Mesothelial cell of epicardium (in vitro differentiated cells): ENCODE data around the gene PLEKHN1. TPM values are rescaled to one million over a fixed set of nuclear protein-coding genes. Genes with fewer than 3 reads are reported as not detected.

ENCODE experiments used
- DNase-seq, 2 experiments: peaks; one replicate each; pipeline ENCODE4 v3.0.0; 2021; ENCODE audit warnings: low spot score in 2 of 2; ENCODE audit not compliant: unreplicated experiment in 2 of 2
- H3K27ac Mint-ChIP-seq: 2 replicates; pipeline ENCODE4 v1.8.0; 2021; ENCODE audit warnings: mixed read lengths
- H3K27me3 Mint-ChIP-seq: 2 replicates; pipeline ENCODE4 v1.8.0; 2021; ENCODE audit warnings: low read depth, mixed read lengths
- H3K36me3 Mint-ChIP-seq: 2 replicates; pipeline ENCODE4 v1.8.0; 2021; ENCODE audit warnings: mixed read lengths
- H3K4me1 Mint-ChIP-seq: 2 replicates; pipeline ENCODE4 v1.8.0; 2021; ENCODE audit warnings: mixed read lengths
- H3K4me3 Mint-ChIP-seq: 2 replicates; pipeline ENCODE4 v1.8.0; 2021; ENCODE audit warnings: mild to moderate bottlenecking, moderate library complexity, mixed read lengths
- H3K9me3 Mint-ChIP-seq: 2 replicates; pipeline ENCODE4 v1.8.0; 2021; ENCODE audit warnings: mixed read lengths
- CTCF ChIP-seq: fragments of 200-600 bp; sonication (generic); IDR thresholded peaks from one replicate; pipeline ENCODE4 v1.5.0; 2021; ENCODE audit warnings: antibody characterized with exemption; ENCODE audit not compliant: unreplicated experiment
- total RNA-seq: library from RNA; stranded (reverse); gene quantifications from 3 replicates; pipeline ENCODE4 v1.2.1, GENCODE V29; 2021

Gene PLEKHN1
- 33.6 to 36.0 TPM (median 34.4 TPM) in 3 replicates for total RNA-seq

DNA sequence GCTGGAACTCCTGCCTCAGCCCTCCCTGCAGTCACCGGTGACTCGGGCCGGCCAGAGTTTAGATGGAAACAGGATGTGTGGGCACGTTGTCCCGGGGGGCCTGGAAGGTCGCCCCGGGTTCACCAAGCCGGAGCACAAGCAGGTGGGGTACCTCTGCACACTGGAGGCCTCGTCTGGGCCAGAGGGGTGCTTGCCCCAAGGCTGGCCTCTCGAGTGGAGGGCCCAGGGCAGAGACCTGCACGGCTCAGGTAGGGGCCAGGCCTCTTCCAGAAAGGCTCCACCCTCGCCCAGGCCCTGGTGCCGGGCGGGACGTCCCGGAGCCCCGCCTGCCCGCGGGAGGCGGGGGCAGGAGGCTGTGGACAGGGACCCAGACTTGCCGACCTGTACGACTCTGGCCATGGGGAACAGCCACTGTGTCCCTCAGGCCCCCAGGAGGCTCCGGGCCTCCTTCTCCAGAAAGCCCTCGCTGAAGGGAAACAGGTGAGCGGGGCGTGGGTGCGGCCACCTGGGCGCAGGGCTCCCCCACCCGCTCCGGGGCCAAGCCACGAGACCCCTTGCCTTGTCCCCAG lies at the start of gene PLEKHN1:
Gene PLEKHN1, plus strand, starts transcription at position 348 of the 569 bp plus-strand sequence. Its CDS starts 50 bp downstream, at position 398.
- H3K4me1 Mint-ChIP-seq: peaks cover 3% of the 10 kb centered on the region

DNA sequence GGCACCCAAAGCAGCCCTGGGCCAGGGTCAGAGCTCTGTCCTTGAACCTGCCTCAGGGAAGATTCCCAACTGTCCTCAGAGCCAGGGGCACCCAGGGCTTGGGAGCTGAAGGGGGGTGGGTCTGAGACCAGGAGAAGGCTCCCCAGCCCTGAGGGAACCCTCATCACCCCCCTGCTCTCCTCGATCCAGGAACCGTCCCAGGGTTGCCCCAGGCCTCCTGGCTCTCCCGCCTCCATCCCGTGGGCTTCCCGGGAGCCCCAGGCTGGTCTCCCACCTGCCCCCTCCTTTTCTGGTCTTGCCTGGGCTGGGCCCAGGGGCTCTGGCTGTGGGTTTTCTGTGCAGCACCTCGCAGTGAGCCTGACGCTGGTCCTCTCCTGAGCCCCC lies 49.2 kb upstream of the PLEKHN1 start:
- no peaks in the 10 kb centered on the region for H3K36me3 Mint-ChIP-seq
- peak overlapping the region; percentile 9 for H3K4me3 Mint-ChIP-seq
- peaks cover 80% of the 10 kb centered on the region for H3K4me1 Mint-ChIP-seq
- peak; percentile 32 to 59 for DNase-seq
- TF ChIP-seq CTCF: no peak
- H3K9me3 Mint-ChIP-seq: no peaks in the 10 kb centered on the region
- H3K27ac Mint-ChIP-seq: peak overlapping the region; percentile 91
- peaks cover 10% of the 10 kb centered on the region for H3K27me3 Mint-ChIP-seq

More for the DNA sequence above, at the start of gene PLEKHN1:
- Mint-ChIP-seq H3K9me3 (no peaks in the 10 kb centered on the region), H3K27me3 (peaks cover 17% of the 10 kb centered on the region), H3K27ac (no peak within 1 kb of the TSS), H3K36me3 (peaks cover 2% of the 10 kb centered on the region), H3K4me3 (peak within 1 kb of the TSS; percentile 69)
- no peak for DNase-seq
- TF ChIP-seq CTCF: no peak

DNA sequence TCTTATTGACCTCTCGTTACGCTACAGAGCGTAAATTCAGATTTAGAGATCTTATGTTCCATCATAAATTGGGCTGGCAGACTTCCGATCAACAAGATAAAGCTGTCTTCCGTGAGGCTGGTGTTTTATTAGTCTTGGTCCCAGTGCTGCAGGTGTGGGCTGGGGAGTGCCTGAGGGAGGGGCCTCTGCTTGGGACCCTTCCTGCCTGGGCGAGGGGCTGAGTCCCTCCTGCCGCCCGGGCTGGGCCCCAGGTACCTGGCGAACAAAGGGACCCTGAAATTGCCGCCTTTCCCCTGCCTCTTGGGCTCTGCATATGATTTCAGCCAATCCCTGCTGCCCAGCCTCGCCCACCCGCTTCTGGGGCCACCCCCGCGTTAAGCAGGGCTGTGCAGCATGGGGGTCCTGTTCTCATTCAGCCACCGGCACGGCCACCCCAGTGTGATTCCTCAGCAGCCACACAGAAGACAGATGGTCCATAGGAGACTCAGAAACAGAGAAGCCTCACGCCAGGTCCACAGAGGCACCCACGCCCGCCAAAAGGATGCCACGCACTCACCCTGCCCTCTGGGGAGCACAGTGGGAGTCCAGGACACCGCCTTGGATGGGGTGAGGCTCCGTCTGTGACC lies 48.7 kb upstream of the PLEKHN1 start:
- peak in 1 of 2 experiments; percentile 42 for DNase-seq
- Mint-ChIP-seq H3K36me3 (no peaks in the 10 kb centered on the region), H3K9me3 (no peaks in the 10 kb centered on the region), H3K27me3 (peaks cover 7% of the 10 kb centered on the region), H3K4me1 (peaks cover 81% of the 10 kb centered on the region), H3K4me3 (peak overlapping the region; percentile 9), H3K27ac (peak overlapping the region; percentile 91)
- no peak for TF ChIP-seq CTCF

GRCh38 chr1:918353-918752 lies 47.9 kb upstream of the PLEKHN1 start:
- peaks cover 83% of the 10 kb centered on the region for H3K4me1 Mint-ChIP-seq
- H3K36me3 Mint-ChIP-seq: no peaks in the 10 kb centered on the region
- no peak overlapping the region for H3K4me3 Mint-ChIP-seq
- no peaks in the 10 kb centered on the region for H3K9me3 Mint-ChIP-seq
- no peak for DNase-seq
- TF ChIP-seq CTCF: no peak
- H3K27me3 Mint-ChIP-seq: peaks cover 4% of the 10 kb centered on the region
- H3K27ac Mint-ChIP-seq: peak overlapping the region; percentile 73

GRCh38 chr1:918843-919242 lies 47.4 kb upstream of the PLEKHN1 start:
- Mint-ChIP-seq H3K27ac (peak overlapping the region; percentile 73), H3K4me3 (no peak overlapping the region)

More at GRCh38 chr1:918843-919242, 47.4 kb upstream of the PLEKHN1 start:
- no peaks in the 10 kb centered on the region for H3K36me3 Mint-ChIP-seq
- no peak for DNase-seq
- H3K9me3 Mint-ChIP-seq: no peaks in the 10 kb centered on the region
- no peak for TF ChIP-seq CTCF
- peaks cover 80% of the 10 kb centered on the region for H3K4me1 Mint-ChIP-seq
- H3K27me3 Mint-ChIP-seq: peaks cover 4% of the 10 kb centered on the region
